SK-N-SH (cell line): ENCODE measurements around the gene AGMO. TPM values are rescaled to one million over a fixed set of nuclear protein-coding genes. Genes with fewer than 3 reads are reported as not detected.

Experiments used
- CTCF ChIA-PET: fragments of 300-600, 350-600 bp; formaldehyde crosslinking; extraction: SDS; loops from one replicate; lab custom pipeline; 2021; lab: Yijun Ruan, JAX
- POLR2A ChIA-PET: fragments of 350-600 bp; sonication (Branson Sonifier 250); formaldehyde crosslinking; extraction: SDS; loops from one replicate; lab custom pipeline; 2020; ENCODE audit warnings: antibody characterized with exemption, inconsistent platforms; lab: Yijun Ruan, JAX
- DNase-seq: peaks from one replicate; pipeline ENCODE4 v3.0.0; 2012
- H2AFZ ChIP-seq: fragments of 200-600 bp; sonication (generic); 2 replicates; pipeline ENCODE4 v1.8.1; 2016; ENCODE audit warnings: antibody characterized with exemption, mild to moderate bottlenecking, low read depth
- H3F3A ChIP-seq: fragments of 200-600 bp; sonication (generic); replicated peaks from 2 replicates; pipeline ENCODE3; 2016; ENCODE audit warnings: antibody characterized with exemption, mild to moderate bottlenecking; ENCODE audit not compliant: insufficient read depth
- H3K27ac ChIP-seq, 2 experiments: fragments of 200-500 bp in 1 of 2; fragments of 200-600 bp in 1 of 2; sonication (Bioruptor generic) in 1 of 2; sonication (generic), shearing (Covaris generic) in 1 of 2; 2 replicates each; pipeline versions ENCODE4 v1.5.1 to v1.6.1; 2014 to 2016; ENCODE audit warnings: low read depth in 2 of 2, inconsistent platforms in 1 of 2, low read length in 1 of 2, mild to moderate bottlenecking in 1 of 2, mixed read lengths in 1 of 2
- H3K27me3 ChIP-seq: fragments of 200-600 bp; sonication (generic), shearing (Covaris generic); 2 replicates; pipeline ENCODE4 v1.6.1; 2016; ENCODE audit warnings: mixed run types; ENCODE audit not compliant: insufficient read depth
- H3K36me3 ChIP-seq, 2 experiments: fragments of 200-500 bp in 1 of 2; fragments of 200-600 bp in 1 of 2; sonication (Bioruptor generic) in 1 of 2; sonication (generic) in 1 of 2; replicated peaks in 1 of 2; 2 replicates each; pipeline versions ENCODE3 to v1.5.1; 2014 to 2016; ENCODE audit warnings: low read length in 1 of 2, mild to moderate bottlenecking in 1 of 2; ENCODE audit not compliant: insufficient read depth in 2 of 2, control insufficient read depth in 1 of 2
- H3K4me1 ChIP-seq, 2 experiments: fragments of 200-500 bp in 1 of 2; fragments of 200-600 bp in 1 of 2; sonication (Bioruptor generic) in 1 of 2; sonication (generic), shearing (Covaris generic) in 1 of 2; 2 replicates each; pipeline versions ENCODE4 v1.5.1 to v1.6.1; 2014 to 2016; ENCODE audit warnings: low read depth in 1 of 2, low read length in 1 of 2, mixed run types in 1 of 2; ENCODE audit not compliant: insufficient read depth in 2 of 2, control insufficient read depth in 1 of 2
- H3K4me2 ChIP-seq: fragments of 200-600 bp; sonication (generic), shearing (Covaris generic); 2 replicates; pipeline ENCODE4 v1.6.1; 2017; ENCODE audit warnings: mixed run types
- H3K4me3 ChIP-seq, 2 experiments: fragments of 200-500 bp in 1 of 2; fragments of 200-600 bp in 1 of 2; sonication (Bioruptor generic) in 1 of 2; sonication (generic), shearing (Covaris generic) in 1 of 2; 2 replicates each; pipeline versions ENCODE4 v1.5.1 to v1.8.1; 2014 to 2016; ENCODE audit warnings: low read depth in 2 of 2, inconsistent platforms in 1 of 2, low read length in 1 of 2, mild to moderate bottlenecking in 1 of 2, mixed read lengths in 1 of 2, moderate library complexity in 1 of 2
- H3K79me2 ChIP-seq: fragments of 200-600 bp; sonication (generic); 2 replicates; pipeline ENCODE4 v1.8.1; 2017; ENCODE audit warnings: mild to moderate bottlenecking; ENCODE audit not compliant: insufficient read depth
- H3K9ac ChIP-seq: fragments of 200-600 bp; sonication (generic); 2 replicates; pipeline ENCODE4 v1.6.1; 2017; ENCODE audit warnings: mixed run types
- H3K9me2 ChIP-seq: fragments of 200-600 bp; sonication (generic); 2 replicates; pipeline ENCODE4 v1.6.1; 2017; ENCODE audit warnings: mixed run types
- H3K9me3 ChIP-seq: fragments of 200-600 bp; sonication (generic); 2 replicates; pipeline ENCODE4 v1.6.1; 2017; ENCODE audit warnings: mixed run types, mild to moderate bottlenecking, moderate library complexity
- H4K20me1 ChIP-seq: fragments of 200-600 bp; sonication (generic); 2 replicates; pipeline ENCODE4 v1.6.1; 2017; ENCODE audit warnings: mild to moderate bottlenecking, mixed run types; ENCODE audit not compliant: insufficient read depth
- CHD2 ChIP-seq: fragments of 150-350 bp; IDR thresholded peaks from 2 replicates; pipeline ENCODE4 v1.6.1; 2018; ENCODE audit warnings: low read length; ENCODE audit not compliant: partially characterized antibody
- FOSL2 ChIP-seq: IDR thresholded peaks from 2 replicates; pipeline ENCODE4 v1.4.0; 2012; ENCODE audit warnings: low read depth, mild to moderate bottlenecking, moderate library complexity, borderline replicate concordance
- GATA2 ChIP-seq: sonication (generic); formaldehyde crosslinking; IDR thresholded peaks from 2 replicates; pipeline ENCODE4 v1.5.0; 2020; ENCODE audit warnings: mild to moderate bottlenecking, missing genetic modification reagents
- JUND ChIP-seq: IDR thresholded peaks from 2 replicates; pipeline ENCODE4 v1.4.0; 2012
- NRF1 ChIP-seq: IDR thresholded peaks from 2 replicates; pipeline ENCODE4 v1.6.1; 2012; ENCODE audit warnings: low read depth, mild to moderate bottlenecking, low read length
- POLR2AphosphoS5 ChIP-seq: IDR thresholded peaks from 2 replicates; pipeline ENCODE4 v1.6.1; 2012; ENCODE audit warnings: low read depth, low read length
- RXRA ChIP-seq: IDR thresholded peaks from 2 replicates; pipeline ENCODE4 v1.4.0; 2012; ENCODE audit warnings: low read depth, mild to moderate bottlenecking, borderline replicate concordance
- SIN3A ChIP-seq: IDR thresholded peaks from 2 replicates; pipeline ENCODE4 v1.6.1; 2012; ENCODE audit warnings: low read depth, mild to moderate bottlenecking, low read length, moderate library complexity, borderline replicate concordance
- TCF12 ChIP-seq: IDR thresholded peaks from 2 replicates; pipeline ENCODE4 v1.4.0; 2012
- TEAD4 ChIP-seq: IDR thresholded peaks from 2 replicates; pipeline ENCODE4 v1.4.0; 2012; ENCODE audit warnings: mild to moderate bottlenecking, borderline replicate concordance; ENCODE audit not compliant: insufficient read depth
- YY1 ChIP-seq: IDR thresholded peaks from 2 replicates; pipeline ENCODE4 v1.4.0; 2012; ENCODE audit warnings: low read depth, mild to moderate bottlenecking
- WGBS: methylation state at CpG from one replicate; pipeline ENCODE4 v1.1.6; 2017; ENCODE audit warnings: low lambda C conversion rate; 5-methylcytosine and 5-hydroxymethylcytosine counted together
- polyA plus RNA-seq, 3 experiments: library from polyadenylated mRNA; depleted of rRNA; stranded (reverse); fragments of >200 nt; gene quantifications; 2 replicates each; pipeline ENCODE4 v1.2.3, GENCODE V29; 2012
- TF ChIP-seq, protein P1 (sequence below): IDR thresholded peaks from 2 replicates; pipeline ENCODE4; 2012

The AGMO gene
- polyA plus RNA-seq, 1 of the 3 experiments (the other 2 are of a cell fraction): 0.05 TPM

DNA sequence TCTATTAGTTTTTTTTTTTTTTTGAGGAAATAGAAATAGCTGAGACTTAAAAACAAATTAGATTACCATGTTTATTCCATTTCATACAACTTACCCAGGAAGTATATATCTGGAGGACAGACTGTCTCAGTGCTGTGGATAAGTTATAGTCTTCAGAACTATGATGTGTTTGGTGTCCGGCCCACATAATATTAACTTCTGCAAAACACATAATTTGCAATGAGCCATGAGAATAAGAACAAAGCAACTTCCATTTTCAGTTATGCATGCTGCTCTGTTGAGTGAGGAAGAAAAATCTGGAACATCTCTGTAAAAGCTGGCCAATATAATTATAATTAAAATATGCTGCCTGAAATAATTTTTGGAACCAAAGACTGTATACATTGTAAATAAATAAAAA, 130.9 kb downstream of the AGMO start:
- POLR2A ChIA-PET: no interaction called here
- 76% methylated on average over 1 of the region's 1 CpG for WGBS
- no peaks in the 10 kb centered on the region for H3K9me2 ChIP-seq
- no peak for TF ChIP-seq NRF1
- no peak for TF ChIP-seq GATA2 (CRISPR knock-in tag)
- TF ChIP-seq FOSL2: no peak
- TF ChIP-seq POLR2AphosphoS5: no peak
- TF ChIP-seq CHD2: no peak
- TF ChIP-seq, protein P1, sequence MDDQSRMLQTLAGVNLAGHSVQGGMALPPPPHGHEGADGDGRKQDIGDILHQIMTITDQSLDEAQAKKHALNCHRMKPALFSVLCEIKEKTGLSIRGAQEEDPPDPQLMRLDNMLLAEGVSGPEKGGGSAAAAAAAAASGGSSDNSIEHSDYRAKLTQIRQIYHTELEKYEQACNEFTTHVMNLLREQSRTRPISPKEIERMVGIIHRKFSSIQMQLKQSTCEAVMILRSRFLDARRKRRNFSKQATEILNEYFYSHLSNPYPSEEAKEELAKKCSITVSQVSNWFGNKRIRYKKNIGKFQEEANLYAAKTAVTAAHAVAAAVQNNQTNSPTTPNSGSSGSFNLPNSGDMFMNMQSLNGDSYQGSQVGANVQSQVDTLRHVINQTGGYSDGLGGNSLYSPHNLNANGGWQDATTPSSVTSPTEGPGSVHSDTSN: no peak
- peaks cover 8% of the 10 kb centered on the region for H3F3A ChIP-seq
- H3K4me3 ChIP-seq: no peak overlapping the region
- H3K9me3 ChIP-seq: no peaks in the 10 kb centered on the region
- H3K79me2 ChIP-seq: no peaks in the 10 kb centered on the region
- peak overlapping the region in 1 of 2 experiments; percentile 55; a peak in 1 of 4 replicates for H3K27ac ChIP-seq
- no peaks in the 10 kb centered on the region; a peak in 1 of 4 replicates for H3K4me1 ChIP-seq
- H3K4me2 ChIP-seq: no peak overlapping the region
- no peaks in the 10 kb centered on the region for H4K20me1 ChIP-seq
- no peak for DNase-seq
- no peak overlapping the region for H3K9ac ChIP-seq
- H3K36me3 ChIP-seq: no peaks in the 10 kb centered on the region
- CTCF ChIA-PET: interaction anchor here (0.7 kb wide), 1 partner anchor 81 kb away, joined by 3 read pairs; no protein-coding TSS in a partner anchor
- no peak overlapping the region for H2AFZ ChIP-seq
- H3K27me3 ChIP-seq: no peaks in the 10 kb centered on the region

GRCh38 chr7:15430191-15430590, 131.6 kb downstream of the AGMO start:
- Histone ChIP-seq H3K9ac (no peak overlapping the region), H3K4me1 (no peaks in the 10 kb centered on the region; a peak in 1 of 4 replicates), H3K36me3 (no peaks in the 10 kb centered on the region), H3K9me3 (no peaks in the 10 kb centered on the region), H3K4me2 (no peak overlapping the region), H3K9me2 (no peaks in the 10 kb centered on the region), H2AFZ (no peak overlapping the region), H3K27ac (peak overlapping the region in 1 of 2 experiments; percentile 55; a peak in 1 of 4 replicates), H3K79me2 (no peaks in the 10 kb centered on the region), H3K27me3 (no peaks in the 10 kb centered on the region), H4K20me1 (no peaks in the 10 kb centered on the region), H3K4me3 (no peak overlapping the region), H3F3A (peaks cover 8% of the 10 kb centered on the region)
- POLR2A ChIA-PET: no interaction called here
- TF ChIP-seq RXRA (no peak), TEAD4 (no peak), YY1 (no peak), TCF12 (0 out of 2 replicates have a peak, but pooled peaks have one; percentile 18)
- 67% methylated on average over 2 of the region's 2 CpGs for WGBS
- CTCF ChIA-PET: interaction anchor here (0.9 kb wide), 1 partner anchor 27 kb away, joined by 3 read pairs; no protein-coding TSS in a partner anchor
- DNase-seq: no peak

DNA sequence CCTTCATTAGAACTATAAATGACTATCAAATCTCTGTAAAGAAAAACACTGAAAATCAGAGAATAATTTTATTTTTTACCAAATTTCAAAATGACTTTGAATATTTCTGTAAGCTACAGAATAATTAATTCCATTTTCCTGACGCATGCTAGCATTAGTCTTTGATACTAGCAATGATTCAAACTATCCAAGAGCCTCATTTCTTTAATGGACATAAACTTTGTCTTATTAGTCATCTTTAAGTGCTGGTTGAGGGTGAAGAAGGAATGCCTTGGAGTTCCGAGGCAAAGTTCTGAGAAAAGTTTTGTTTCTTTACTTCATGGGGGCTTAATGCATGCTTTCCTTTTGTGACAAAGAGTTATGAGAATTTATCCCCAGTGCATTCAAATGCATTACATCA, 137.3 kb downstream of the AGMO start:
- Histone ChIP-seq H3K4me3 (no peak overlapping the region), H3K4me2 (peak overlapping the region; percentile 2; the same call in 1 of the 2 replicates), H3K27ac (peak overlapping the region in 1 of 2 experiments; percentile 79; a peak in 2 of 4 replicates), H3K36me3 (no peaks in the 10 kb centered on the region), H2AFZ (peak overlapping the region; percentile 47; the same call in 1 of the 2 replicates), H3F3A (peaks cover 17% of the 10 kb centered on the region), H3K9me2 (no peaks in the 10 kb centered on the region), H3K4me1 (no peaks in the 10 kb centered on the region; a peak in 1 of 4 replicates)
- CTCF ChIA-PET: no interaction called here
- POLR2A ChIA-PET: no interaction called here
- TF ChIP-seq FOSL2 (peak; percentile 48; the same call in 1 of the 2 replicates), SIN3A (no peak), TCF12 (peak; percentile 19; the same call in 1 of the 2 replicates), JUND (peak; percentile 57)
- TF ChIP-seq, protein P1: peak; percentile 29; the same call in 1 of the 2 replicates
- TF ChIP-seq, all 33 proteins: peak for 4
- Histone ChIP-seq H3K79me2 (no peaks in the 10 kb centered on the region), H3K9ac (peak overlapping the region; percentile 1; the same call in 1 of the 2 replicates), H4K20me1 (no peaks in the 10 kb centered on the region), H3K9me3 (no peaks in the 10 kb centered on the region), H3K27me3 (no peaks in the 10 kb centered on the region)
- 20% methylated on average over 2 of the region's 2 CpGs for WGBS
- DNase-seq: no peak
